HFFc6 (cell line): ENCODE results near the gene SLC6A8. TPM values are rescaled to one million over a fixed set of nuclear protein-coding genes. Genes with fewer than 3 reads are reported as not detected.

Experiments
- DNase-seq: peaks from one replicate; pipeline ENCODE4 v3.0.0-alpha.2; 2018
- H3K27ac Mint-ChIP-seq: 2 replicates; pipeline ENCODE4 v1.8.0; 2020; ENCODE audit warnings: mild to moderate bottlenecking, mixed read lengths
- H3K27me3 Mint-ChIP-seq: 2 replicates; pipeline ENCODE4 v1.8.0; 2021; ENCODE audit warnings: mild to moderate bottlenecking, moderate library complexity, mixed read lengths; ENCODE audit not compliant: insufficient read depth
- H3K36me3 Mint-ChIP-seq: 2 replicates; pipeline ENCODE4 v1.8.0; 2021; ENCODE audit warnings: low read depth, mixed read lengths
- H3K4me1 Mint-ChIP-seq: 2 replicates; pipeline ENCODE4 v1.8.0; 2020; ENCODE audit warnings: low read depth, mixed read lengths
- H3K4me3 Mint-ChIP-seq: 2 replicates; pipeline ENCODE4 v1.8.0; 2020; ENCODE audit warnings: mild to moderate bottlenecking, moderate library complexity, mixed read lengths
- H3K9me3 Mint-ChIP-seq: 2 replicates; pipeline ENCODE4 v1.8.0; 2020; ENCODE audit warnings: mild to moderate bottlenecking, mixed read lengths
- CTCF ChIP-seq: fragments of 200-600 bp; sonication (generic); IDR thresholded peaks from 2 replicates; pipeline ENCODE4 v1.5.0; 2021; ENCODE audit warnings: antibody characterized with exemption, mild to moderate bottlenecking
- total RNA-seq, 6 experiments: library from RNA; stranded (reverse); fragmentation: NEBNext Ultra II Directional; extraction: Animal tissue kit (Norgen Biotek cat#: 25700); gene quantifications; 2 replicates in 1 of 6; 3 replicates in 5 of 6; pipeline ENCODE4 v1.2.3, GENCODE V29; 2021

SLC6A8 gene
- total RNA-seq, 6 experiments from 2014 or later = 14.0 to 33.8 (median 17.7) TPM

GRCh38 chrX:153706799-153707198 lies 19.1 kb downstream of the SLC6A8 start:
- no peak for TF ChIP-seq CTCF
- Mint-ChIP-seq H3K27me3 (peaks cover 1% of the 10 kb centered on the region), H3K27ac (no peak overlapping the region), H3K4me3 (no peak overlapping the region), H3K4me1 (peaks cover 8% of the 10 kb centered on the region), H3K36me3 (no peaks in the 10 kb centered on the region), H3K9me3 (no peaks in the 10 kb centered on the region)
- DNase-seq = no peak

GRCh38 chrX:153707406-153707805 lies 19.7 kb downstream of the SLC6A8 start:
- DNase-seq = no peak
- Mint-ChIP-seq H3K4me1 (peaks cover 8% of the 10 kb centered on the region), H3K9me3 (no peaks in the 10 kb centered on the region), H3K4me3 (no peak overlapping the region), H3K27me3 (peaks cover 1% of the 10 kb centered on the region), H3K36me3 (no peaks in the 10 kb centered on the region), H3K27ac (no peak overlapping the region)
- no peak for TF ChIP-seq CTCF

- no peaks in the 10 kb centered on the region for H3K9me3 Mint-ChIP-seq
- peaks cover 4% of the 10 kb centered on the region; the same call in 1 of the 2 replicates for H3K36me3 Mint-ChIP-seq
- H3K27me3 Mint-ChIP-seq = peaks cover 1% of the 10 kb centered on the region
- peak; percentile 78 for TF ChIP-seq CTCF
- DNase-seq = peak; percentile 89
- no peak overlapping the region for H3K4me3 Mint-ChIP-seq
- peaks cover 8% of the 10 kb centered on the region for H3K4me1 Mint-ChIP-seq
- peak overlapping the region; percentile 76 for H3K27ac Mint-ChIP-seq
Observed at GRCh38 chrX:153708415-153708814, 20.7 kb downstream of the SLC6A8 start.

- no peaks in the 10 kb centered on the region for H3K9me3 Mint-ChIP-seq
- H3K27ac Mint-ChIP-seq = no peak overlapping the region
- TF ChIP-seq CTCF = no peak
- peaks cover 8% of the 10 kb centered on the region for H3K4me1 Mint-ChIP-seq
- DNase-seq = no peak
- H3K36me3 Mint-ChIP-seq = peaks cover 6% of the 10 kb centered on the region; the same call in 1 of the 2 replicates
- H3K27me3 Mint-ChIP-seq = peaks cover 1% of the 10 kb centered on the region
- no peak overlapping the region for H3K4me3 Mint-ChIP-seq
Observed at GRCh38 chrX:153709726-153710674, 22.3 kb downstream of the SLC6A8 start.

- Mint-ChIP-seq H3K36me3 (peaks cover 6% of the 10 kb centered on the region; the same call in 1 of the 2 replicates), H3K4me1 (no peaks in the 10 kb centered on the region; the same call in 1 of the 2 replicates), H3K27ac (peak overlapping the region; percentile 46; the same call in 1 of the 2 replicates), H3K27me3 (peaks cover 1% of the 10 kb centered on the region), H3K9me3 (no peaks in the 10 kb centered on the region), H3K4me3 (no peak overlapping the region)
- DNase-seq = no peak
- no peak for TF ChIP-seq CTCF
Observed at GRCh38 chrX:153714256-153714655, 26.5 kb downstream of the SLC6A8 start.
